Sigmoid colon (tissue), 7 donors: ENCODE measurements around the gene GABRB1. TPM values are rescaled to one million over a fixed set of nuclear protein-coding genes. Genes with fewer than 3 reads are reported as not detected.

Source experiments
- DNase-seq: peaks from one replicate; pipeline ENCODE4 v3.0.0-alpha.2; 2019
- H3K27ac ChIP-seq, 4 donors: fragments of 200-600 bp; sonication (generic); one replicate each; pipeline ENCODE4 v1.5.1; 2016 to 2019; ENCODE audit warnings: mild to moderate bottlenecking in 1 of 4
- H3K27me3 ChIP-seq, 3 donors: fragments of 200-600 bp; sonication (generic); one replicate each; pipeline ENCODE4 v1.5.1; 2019; ENCODE audit warnings: mild to moderate bottlenecking in 1 of 3
- H3K36me3 ChIP-seq, 4 donors: fragments of 200-600 bp; sonication (generic); one replicate each; pipeline ENCODE4 v1.5.1; 2016 to 2019
- H3K4me1 ChIP-seq, 4 donors: fragments of 200-600 bp; sonication (generic); one replicate each; pipeline ENCODE4 v1.5.1; 2017 to 2019
- H3K4me3 ChIP-seq, 4 donors: fragments of 200-600 bp; sonication (generic); one replicate each; pipeline ENCODE4 v1.5.1; 2017 to 2019; ENCODE audit warnings: mild to moderate bottlenecking in 2 of 4, moderate library complexity in 1 of 4
- H3K9me3 ChIP-seq, 4 donors: fragments of 200-600 bp in 3 of 4; sonication (generic) in 3 of 4; one replicate each; pipeline versions ENCODE4 v1.5.1 to v1.6.1; 2013 to 2019
- CTCF ChIP-seq, 4 experiments: fragments of 450-650 bp in 3 of 4; fragments of 200-600 bp in 1 of 4; IDR thresholded peaks; one replicate each; pipeline ENCODE4 v1.5.1; 2016 to 2019; ENCODE audit warnings: antibody characterized with exemption in 4 of 4, mild to moderate bottlenecking in 3 of 4, moderate library complexity in 2 of 4
- EP300 ChIP-seq, 4 donors: sonication (generic); formaldehyde crosslinking; IDR thresholded peaks; one replicate each; pipeline ENCODE4 v1.6.1; 2017; ENCODE audit warnings: antibody characterized with exemption in 4 of 4
- POLR2A ChIP-seq, 2 donors: fragments of 450-650 bp; IDR thresholded peaks; one replicate each; pipeline ENCODE4 v1.6.1; 2016; ENCODE audit warnings: antibody characterized with exemption in 2 of 2, mild to moderate bottlenecking in 2 of 2, moderate library complexity in 2 of 2
- POLR2AphosphoS5 ChIP-seq, 4 donors: sonication (generic); formaldehyde crosslinking; IDR thresholded peaks; one replicate each; pipeline ENCODE4 v1.6.1; 2017; ENCODE audit warnings: antibody characterized with exemption in 4 of 4
- WGBS, 2 donors: extraction: QIAGEN DNeasy Blood & Tissue Kit; methylation state at CpG; one replicate each; pipeline ENCODE4 v1.1.7; 2013; 5-methylcytosine and 5-hydroxymethylcytosine counted together
- intact Hi-C: fragments of 100-400 bp; cut with DNase I; formaldehyde crosslinking; loops from one replicate; pipeline ENCODE4 v1.15.1; 2023
- polyA plus RNA-seq, 3 donors: library from polyadenylated mRNA; stranded (reverse); fragments of 200-250 nt; gene quantifications; one replicate each; pipeline ENCODE4 v1.2.3, GENCODE V29; 2013
- total RNA-seq, 4 donors: library from RNA; depleted of rRNA; stranded (reverse); fragments of >200 nt; gene quantifications; one replicate each; pipeline ENCODE4 v1.1.0, GENCODE V29; 2016
- donor health status: healthy with polysubstance abuse.
- donor health status: Bipolar disorder and iron deficiency.
- donor health status: healthy.

Gene GABRB1
- total and polyA plus RNA-seq, 7 donors, result 0.22 to 1.7 (median 0.49) TPM; not detected in 2

- DNase-seq, result no peak
- 94% methylated on average over 2 of the region's 2 CpGs for WGBS, 2 donors
- intact Hi-C loops, result no loop called here
These were observed 440.2 kb downstream of the GABRB1 start for GRCh38 chr4:47471591-47471990.

GRCh38 chr4:47473141-47473750, 441.9 kb downstream of the GABRB1 start:
- Histone ChIP-seq H3K27me3 (no peaks in the 10 kb centered on the region), H3K4me1 (peaks cover 0 to 4% (median 0%) of the 10 kb centered on the region in 4 donors), H3K9me3 (no peaks in the 10 kb centered on the region), H3K36me3 (no peaks in the 10 kb centered on the region), H3K27ac (no peak overlapping the region), H3K4me3 (no peak overlapping the region)
- 91 to 94% methylated on average over 3 of the region's 3 CpGs for WGBS, 2 donors
- intact Hi-C loops, result no loop called here
- no peak for TF ChIP-seq EP300 (IDR thresholded peaks at IDR 0.05)
- TF ChIP-seq CTCF (IDR thresholded peaks at IDR 0.05), result no peak
- TF ChIP-seq POLR2AphosphoS5 (IDR thresholded peaks at IDR 0.05), result no peak
- TF ChIP-seq POLR2A (IDR thresholded peaks at IDR 0.05), result no peak
- no peak for DNase-seq

More at GRCh38 chr4:47471591-47471990, 440.2 kb downstream of the GABRB1 start:
- Histone ChIP-seq H3K9me3 (no peaks in the 10 kb centered on the region), H3K27ac (no peak overlapping the region), H3K36me3 (no peaks in the 10 kb centered on the region), H3K4me1 (no peaks in the 10 kb centered on the region), H3K27me3 (no peaks in the 10 kb centered on the region), H3K4me3 (no peak overlapping the region)
- no peak for TF ChIP-seq POLR2A (IDR thresholded peaks at IDR 0.05)
- TF ChIP-seq CTCF (IDR thresholded peaks at IDR 0.05), result no peak
- TF ChIP-seq POLR2AphosphoS5 (IDR thresholded peaks at IDR 0.05), result no peak
- TF ChIP-seq EP300 (IDR thresholded peaks at IDR 0.05), result no peak

- 86 to 90% methylated on average over 4 of the region's 4 CpGs for WGBS, 2 donors
- Histone ChIP-seq H3K4me3 (no peak overlapping the region), H3K9me3 (no peaks in the 10 kb centered on the region), H3K27ac (no peak overlapping the region), H3K36me3 (no peaks in the 10 kb centered on the region), H3K27me3 (no peaks in the 10 kb centered on the region), H3K4me1 (peaks cover 0 to 4% (median 0%) of the 10 kb centered on the region in 4 donors)
- DNase-seq, result no peak
- TF ChIP-seq EP300 (IDR thresholded peaks at IDR 0.05) (no peak), POLR2A (IDR thresholded peaks at IDR 0.05) (no peak), POLR2AphosphoS5 (IDR thresholded peaks at IDR 0.05) (no peak), CTCF (IDR thresholded peaks at IDR 0.05) (no peak)
- intact Hi-C loops, result no loop called here
These were observed 443.4 kb downstream of the GABRB1 start for GRCh38 chr4:47474799-47475198.

GRCh38 chr4:47475411-47475810, 444.0 kb downstream of the GABRB1 start:
- WGBS, 2 donors, result 90 to 97% methylated on average over 1 of the region's 1 CpG
- no peak overlapping the region for H3K4me3 ChIP-seq
- DNase-seq, result no peak
- TF ChIP-seq EP300 (IDR thresholded peaks at IDR 0.05), result no peak
- TF ChIP-seq CTCF (IDR thresholded peaks at IDR 0.05), result no peak
- no peak for TF ChIP-seq POLR2A (IDR thresholded peaks at IDR 0.05)
- TF ChIP-seq POLR2AphosphoS5 (IDR thresholded peaks at IDR 0.05), result no peak
- peaks cover 0 to 4% (median 0%) of the 10 kb centered on the region in 4 donors for H3K4me1 ChIP-seq
- intact Hi-C loops, result no loop called here
- H3K27me3 ChIP-seq, result no peaks in the 10 kb centered on the region
- no peaks in the 10 kb centered on the region for H3K9me3 ChIP-seq
- no peaks in the 10 kb centered on the region for H3K36me3 ChIP-seq
- H3K27ac ChIP-seq, result no peak overlapping the region

Other genes starting within 250 kb of the GABRB1 start
- not detected for gene COX7B2, start 122.3 kb upstream of the GABRB1 start, total RNA-seq
- gene COX7B2, start 122.3 kb upstream of the GABRB1 start, polyA plus RNA-seq, result not detected
- gene GABRA4, start 38.0 kb upstream of the GABRB1 start, total RNA-seq, result under 1 TPM in 3 of 4 donors, not detected in 1; 0.14 to 0.36 (median 0.28) TPM
- under 1 TPM in 1 of 3 donors, not detected in 2; 0.09 TPM for gene GABRA4, start 38.0 kb upstream of the GABRB1 start, polyA plus RNA-seq